GM12878 (cell line): ENCODE measurements around the gene CNNM3.

Source experiments
- BHLHE40 ChIP-seq, 2 experiments: fragments of 450-650 bp in 1 of 2; IDR thresholded peaks; 2 replicates each; pipeline ENCODE4 v1.6.1; 2011 to 2017; ENCODE audit warnings: low read depth in 2 of 2, borderline replicate concordance in 1 of 2, improper control_type of control experiment in 1 of 2, low read length in 1 of 2, mild to moderate bottlenecking in 1 of 2
- CHD2 ChIP-seq: IDR thresholded peaks from 2 replicates; pipeline ENCODE4 v1.6.1; 2011; ENCODE audit warnings: low read depth, low read length, improper control_type of control experiment, borderline replicate concordance
- CREB1 ChIP-seq: IDR thresholded peaks from 2 replicates; pipeline ENCODE4 v1.6.1; 2012; ENCODE audit warnings: low read depth, mild to moderate bottlenecking, inconsistent platforms
- EZH2 ChIP-seq: IDR thresholded peaks from 2 replicates; pipeline ENCODE4 v1.6.1; 2012; ENCODE audit warnings: low read depth, mild to moderate bottlenecking, control low read depth, inconsistent platforms, low read length, borderline replicate concordance; ENCODE audit not compliant: control insufficient read depth
- FOS ChIP-seq: IDR thresholded peaks from 3 replicates; pipeline ENCODE4 v1.6.1; 2011; ENCODE audit warnings: borderline replicate concordance; ENCODE audit not compliant: insufficient read length; ENCODE audit errors: extremely low read depth
- GABPA ChIP-seq: IDR thresholded peaks from 2 replicates; pipeline ENCODE4 v1.6.1; 2014; ENCODE audit warnings: antibody characterized with exemption, low read depth, mild to moderate bottlenecking, inconsistent platforms
- MXI1 ChIP-seq: fragments of 150-350 bp; IDR thresholded peaks from 2 replicates; pipeline ENCODE4 v1.6.1; 2011; ENCODE audit warnings: low read depth, mild to moderate bottlenecking, inconsistent platforms, low read length, improper control_type of control experiment
- POLR2AphosphoS5 ChIP-seq: IDR thresholded peaks from 2 replicates; pipeline ENCODE4 v1.6.1; 2011; ENCODE audit warnings: mild to moderate bottlenecking, low read length, inconsistent platforms
- STAT3 ChIP-seq: IDR thresholded peaks from 2 replicates; pipeline ENCODE4 v1.6.1; 2011; ENCODE audit warnings: low read depth, low read length, improper control_type of control experiment
- TF ChIP-seq, protein P1 (sequence below): IDR thresholded peaks from 2 replicates; pipeline ENCODE4 v1.6.1; 2012; ENCODE audit warnings: low read length, inconsistent platforms
- TF ChIP-seq, protein P2 (sequence below): fragments of 450-650 bp; IDR thresholded peaks from 2 replicates; pipeline ENCODE4 v1.6.1; 2016; ENCODE audit warnings: mild to moderate bottlenecking
- TF ChIP-seq, protein P3 (sequence below), 3 experiments: IDR thresholded peaks in 2 of 3; conservative IDR thresholded peaks in 1 of 3; 2 replicates each; pipeline ENCODE4 v1.5.1; 2011; ENCODE audit warnings: low read depth in 3 of 3, low read length in 3 of 3, mild to moderate bottlenecking in 3 of 3, control low read depth in 2 of 3, moderate library complexity in 2 of 3, inconsistent platforms in 1 of 3, mixed read lengths in 1 of 3; ENCODE audit not compliant: control insufficient read depth in 2 of 3, insufficient read depth in 1 of 3; ENCODE audit errors: extremely low read depth in 1 of 3
- TF ChIP-seq, protein P4 (sequence below): IDR thresholded peaks from 2 replicates; pipeline ENCODE4 v1.6.1; 2012; ENCODE audit warnings: low read depth, low read length, improper control_type of control experiment

DNA sequence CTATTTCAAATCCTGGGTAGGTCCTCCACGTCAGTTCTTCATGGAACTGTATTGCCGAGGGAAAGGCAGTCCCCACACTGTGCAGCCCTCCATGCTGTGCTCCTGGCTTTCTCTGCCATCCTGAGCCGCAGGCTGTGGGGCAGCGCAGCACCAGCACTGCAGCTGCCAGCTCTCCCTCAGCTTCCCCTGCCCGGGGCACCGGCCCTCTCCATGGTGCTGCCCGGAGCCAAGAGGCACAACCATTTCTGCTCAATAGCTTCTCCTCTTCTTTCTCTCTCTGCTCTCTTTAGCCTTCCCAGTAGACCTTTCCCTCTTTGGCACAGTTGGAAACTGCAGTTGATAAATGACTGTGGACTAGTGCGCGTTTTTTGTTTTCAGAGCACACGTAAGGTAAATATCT lies 15.6 kb downstream of the CNNM3 start:
- no peak for TF ChIP-seq CREB1
- TF ChIP-seq, protein P1, sequence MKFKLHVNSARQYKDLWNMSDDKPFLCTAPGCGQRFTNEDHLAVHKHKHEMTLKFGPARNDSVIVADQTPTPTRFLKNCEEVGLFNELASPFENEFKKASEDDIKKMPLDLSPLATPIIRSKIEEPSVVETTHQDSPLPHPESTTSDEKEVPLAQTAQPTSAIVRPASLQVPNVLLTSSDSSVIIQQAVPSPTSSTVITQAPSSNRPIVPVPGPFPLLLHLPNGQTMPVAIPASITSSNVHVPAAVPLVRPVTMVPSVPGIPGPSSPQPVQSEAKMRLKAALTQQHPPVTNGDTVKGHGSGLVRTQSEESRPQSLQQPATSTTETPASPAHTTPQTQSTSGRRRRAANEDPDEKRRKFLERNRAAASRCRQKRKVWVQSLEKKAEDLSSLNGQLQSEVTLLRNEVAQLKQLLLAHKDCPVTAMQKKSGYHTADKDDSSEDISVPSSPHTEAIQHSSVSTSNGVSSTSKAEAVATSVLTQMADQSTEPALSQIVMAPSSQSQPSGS: no peak
- TF ChIP-seq, protein P2, sequence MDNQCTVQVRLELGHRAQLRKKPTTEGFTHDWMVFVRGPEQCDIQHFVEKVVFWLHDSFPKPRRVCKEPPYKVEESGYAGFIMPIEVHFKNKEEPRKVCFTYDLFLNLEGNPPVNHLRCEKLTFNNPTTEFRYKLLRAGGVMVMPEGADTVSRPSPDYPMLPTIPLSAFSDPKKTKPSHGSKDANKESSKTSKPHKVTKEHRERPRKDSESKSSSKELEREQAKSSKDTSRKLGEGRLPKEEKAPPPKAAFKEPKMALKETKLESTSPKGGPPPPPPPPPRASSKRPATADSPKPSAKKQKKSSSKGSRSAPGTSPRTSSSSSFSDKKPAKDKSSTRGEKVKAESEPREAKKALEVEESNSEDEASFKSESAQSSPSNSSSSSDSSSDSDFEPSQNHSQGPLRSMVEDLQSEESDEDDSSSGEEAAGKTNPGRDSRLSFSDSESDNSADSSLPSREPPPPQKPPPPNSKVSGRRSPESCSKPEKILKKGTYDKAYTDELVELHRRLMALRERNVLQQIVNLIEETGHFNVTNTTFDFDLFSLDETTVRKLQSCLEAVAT: no peak
- TF ChIP-seq, protein P3, sequence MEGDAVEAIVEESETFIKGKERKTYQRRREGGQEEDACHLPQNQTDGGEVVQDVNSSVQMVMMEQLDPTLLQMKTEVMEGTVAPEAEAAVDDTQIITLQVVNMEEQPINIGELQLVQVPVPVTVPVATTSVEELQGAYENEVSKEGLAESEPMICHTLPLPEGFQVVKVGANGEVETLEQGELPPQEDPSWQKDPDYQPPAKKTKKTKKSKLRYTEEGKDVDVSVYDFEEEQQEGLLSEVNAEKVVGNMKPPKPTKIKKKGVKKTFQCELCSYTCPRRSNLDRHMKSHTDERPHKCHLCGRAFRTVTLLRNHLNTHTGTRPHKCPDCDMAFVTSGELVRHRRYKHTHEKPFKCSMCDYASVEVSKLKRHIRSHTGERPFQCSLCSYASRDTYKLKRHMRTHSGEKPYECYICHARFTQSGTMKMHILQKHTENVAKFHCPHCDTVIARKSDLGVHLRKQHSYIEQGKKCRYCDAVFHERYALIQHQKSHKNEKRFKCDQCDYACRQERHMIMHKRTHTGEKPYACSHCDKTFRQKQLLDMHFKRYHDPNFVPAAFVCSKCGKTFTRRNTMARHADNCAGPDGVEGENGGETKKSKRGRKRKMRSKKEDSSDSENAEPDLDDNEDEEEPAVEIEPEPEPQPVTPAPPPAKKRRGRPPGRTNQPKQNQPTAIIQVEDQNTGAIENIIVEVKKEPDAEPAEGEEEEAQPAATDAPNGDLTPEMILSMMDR (IDR thresholded peaks at IDR 0.05 in 2 of 3, conservative IDR thresholded peaks at IDR 0.05 in 1 of 3; ENCODE audit: control insufficient read depth in 2 of 3, extremely low read depth in 1 of 3, insufficient read depth in 1 of 3, low read depth in 3 of 3, low read length in 3 of 3): no peak
- TF ChIP-seq STAT3: no peak
- TF ChIP-seq, protein P4, sequence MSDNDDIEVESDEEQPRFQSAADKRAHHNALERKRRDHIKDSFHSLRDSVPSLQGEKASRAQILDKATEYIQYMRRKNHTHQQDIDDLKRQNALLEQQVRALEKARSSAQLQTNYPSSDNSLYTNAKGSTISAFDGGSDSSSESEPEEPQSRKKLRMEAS: no peak
- no peak for TF ChIP-seq MXI1
- TF ChIP-seq GABPA: no peak
- TF ChIP-seq EZH2: no peak
- TF ChIP-seq BHLHE40 (IDR thresholded peaks at IDR 0.05; ENCODE audit: borderline replicate concordance in 1 of 2, low read depth in 2 of 2, low read length in 1 of 2): no peak
- no peak for TF ChIP-seq CHD2
- no peak for TF ChIP-seq POLR2AphosphoS5
- no peak for TF ChIP-seq FOS
